ENCODE results near the gene EVX2. TPM values are rescaled to one million over a fixed set of nuclear protein-coding genes. Genes with fewer than 3 reads are reported as not detected.

Gene EVX2
- total and polyA plus RNA-seq, 2 of the 13 experiments (the other 11 are each of a cell fraction or from before 2014, with no cell fraction given): not detected

DNA sequence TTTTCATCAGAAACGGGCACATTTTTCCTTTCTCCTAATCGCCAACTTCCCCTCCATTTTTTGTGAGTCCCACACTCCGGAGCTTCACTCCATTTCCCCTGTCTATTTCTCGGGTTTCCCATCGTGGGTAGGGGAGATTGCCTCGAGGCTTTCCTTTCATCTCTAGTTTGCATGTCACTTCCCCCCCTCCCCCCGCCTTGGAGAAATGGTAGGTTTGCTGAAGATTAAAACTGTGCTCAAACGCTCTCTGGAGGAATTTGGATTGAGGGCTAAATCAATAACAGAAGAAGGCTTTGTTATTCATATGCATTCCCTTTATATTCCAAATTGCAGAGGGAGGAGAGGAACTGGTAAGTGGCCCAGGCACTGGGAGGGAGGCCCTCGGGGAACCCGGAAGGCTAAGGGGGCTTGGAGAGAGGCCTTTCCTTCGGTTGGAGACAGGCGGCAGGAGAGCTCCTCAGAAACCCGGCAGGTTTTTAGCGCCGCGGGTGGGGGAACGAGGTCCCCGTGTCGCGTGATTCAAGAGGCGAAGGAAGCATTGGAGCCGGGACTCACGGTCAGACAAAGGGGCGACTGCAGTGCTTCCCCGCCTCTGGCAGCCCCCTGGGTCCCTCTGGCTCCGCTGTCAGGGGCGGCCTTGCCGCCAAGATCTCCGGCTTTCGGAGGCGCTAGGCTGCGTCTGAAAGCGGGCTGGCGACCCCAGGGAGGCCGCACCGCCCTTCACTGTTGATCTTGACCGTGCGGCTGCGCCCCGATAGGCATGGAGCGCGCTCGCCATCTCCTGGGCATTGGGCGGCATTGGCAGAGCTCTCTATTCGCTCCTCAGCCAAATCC, 13.4 kb upstream of the EVX2 start (continued):
- no peak for TF ChIP-seq HNF4G (IDR thresholded peaks at IDR 0.05; ENCODE audit: borderline replicate concordance, low read depth, low read length)
- TF ChIP-seq HNF4G (CRISPR knock-in tag; IDR thresholded peaks at IDR 0.05; ENCODE audit: borderline replicate concordance, low read depth): no peak
- TF ChIP-seq ZNF431 (CRISPR knock-in tag; IDR thresholded peaks at IDR 0.05; ENCODE audit: borderline replicate concordance, low read depth): no peak
- TF ChIP-seq MED13 (CRISPR knock-in tag; IDR thresholded peaks at IDR 0.05): no peak
- peak; percentile 52 for TF ChIP-seq RBM39 (IDR thresholded peaks at IDR 0.05; ENCODE audit: low read depth, low read length, poor library complexity, severe bottlenecking)
- TF ChIP-seq ONECUT2 (CRISPR knock-in tag; IDR thresholded peaks at IDR 0.05): no peak
- TF ChIP-seq, protein P1, sequence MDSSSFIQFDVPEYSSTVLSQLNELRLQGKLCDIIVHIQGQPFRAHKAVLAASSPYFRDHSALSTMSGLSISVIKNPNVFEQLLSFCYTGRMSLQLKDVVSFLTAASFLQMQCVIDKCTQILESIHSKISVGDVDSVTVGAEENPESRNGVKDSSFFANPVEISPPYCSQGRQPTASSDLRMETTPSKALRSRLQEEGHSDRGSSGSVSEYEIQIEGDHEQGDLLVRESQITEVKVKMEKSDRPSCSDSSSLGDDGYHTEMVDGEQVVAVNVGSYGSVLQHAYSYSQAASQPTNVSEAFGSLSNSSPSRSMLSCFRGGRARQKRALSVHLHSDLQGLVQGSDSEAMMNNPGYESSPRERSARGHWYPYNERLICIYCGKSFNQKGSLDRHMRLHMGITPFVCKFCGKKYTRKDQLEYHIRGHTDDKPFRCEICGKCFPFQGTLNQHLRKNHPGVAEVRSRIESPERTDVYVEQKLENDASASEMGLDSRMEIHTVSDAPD (CRISPR knock-in tag; IDR thresholded peaks at IDR 0.05): no peak
- peak; percentile 26; the same call in 1 of the 2 replicates for TF ChIP-seq ZNF709 (CRISPR knock-in tag; IDR thresholded peaks at IDR 0.05)
- TF ChIP-seq, protein P2, sequence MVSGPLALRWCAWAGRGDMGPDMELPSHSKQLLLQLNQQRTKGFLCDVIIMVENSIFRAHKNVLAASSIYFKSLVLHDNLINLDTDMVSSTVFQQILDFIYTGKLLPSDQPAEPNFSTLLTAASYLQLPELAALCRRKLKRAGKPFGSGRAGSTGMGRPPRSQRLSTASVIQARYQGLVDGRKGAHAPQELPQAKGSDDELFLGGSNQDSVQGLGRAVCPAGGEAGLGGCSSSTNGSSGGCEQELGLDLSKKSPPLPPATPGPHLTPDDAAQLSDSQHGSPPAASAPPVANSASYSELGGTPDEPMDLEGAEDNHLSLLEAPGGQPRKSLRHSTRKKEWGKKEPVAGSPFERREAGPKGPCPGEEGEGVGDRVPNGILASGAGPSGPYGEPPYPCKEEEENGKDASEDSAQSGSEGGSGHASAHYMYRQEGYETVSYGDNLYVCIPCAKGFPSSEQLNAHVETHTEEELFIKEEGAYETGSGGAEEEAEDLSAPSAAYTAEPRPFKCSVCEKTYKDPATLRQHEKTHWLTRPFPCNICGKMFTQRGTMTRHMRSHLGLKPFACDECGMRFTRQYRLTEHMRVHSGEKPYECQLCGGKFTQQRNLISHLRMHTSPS (CRISPR knock-in tag; IDR thresholded peaks at IDR 0.05; ENCODE audit: low read depth): no peak
- no peak for TF ChIP-seq ZNF24 (IDR thresholded peaks at IDR 0.05)
- no peak for TF ChIP-seq GATAD2A (CRISPR knock-in tag; IDR thresholded peaks at IDR 0.05)
- TF ChIP-seq RAD51 (IDR thresholded peaks at IDR 0.05; ENCODE audit: borderline replicate concordance): no peak
- TF ChIP-seq HCFC1 (IDR thresholded peaks at IDR 0.05; ENCODE audit: low read depth, low read length): no peak
- no peak for TF ChIP-seq ZFP37 (CRISPR knock-in tag; IDR thresholded peaks at IDR 0.05; ENCODE audit: borderline replicate concordance)
- no peak for TF ChIP-seq ZNF616 (CRISPR knock-in tag; IDR thresholded peaks at IDR 0.05; ENCODE audit: low read depth)
- 0 out of 2 replicates have a peak, but pooled peaks have one; percentile 25 for TF ChIP-seq PPARG (CRISPR knock-in tag; conservative IDR thresholded peaks at IDR 0.05)
- TF ChIP-seq IRX3 (CRISPR knock-in tag; IDR thresholded peaks at IDR 0.05; ENCODE audit: borderline replicate concordance, low read depth): no peak
- TF ChIP-seq, protein P3, sequence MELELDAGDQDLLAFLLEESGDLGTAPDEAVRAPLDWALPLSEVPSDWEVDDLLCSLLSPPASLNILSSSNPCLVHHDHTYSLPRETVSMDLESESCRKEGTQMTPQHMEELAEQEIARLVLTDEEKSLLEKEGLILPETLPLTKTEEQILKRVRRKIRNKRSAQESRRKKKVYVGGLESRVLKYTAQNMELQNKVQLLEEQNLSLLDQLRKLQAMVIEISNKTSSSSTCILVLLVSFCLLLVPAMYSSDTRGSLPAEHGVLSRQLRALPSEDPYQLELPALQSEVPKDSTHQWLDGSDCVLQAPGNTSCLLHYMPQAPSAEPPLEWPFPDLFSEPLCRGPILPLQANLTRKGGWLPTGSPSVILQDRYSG (CRISPR knock-in tag; IDR thresholded peaks at IDR 0.05): no peak
- TF ChIP-seq, protein P4, sequence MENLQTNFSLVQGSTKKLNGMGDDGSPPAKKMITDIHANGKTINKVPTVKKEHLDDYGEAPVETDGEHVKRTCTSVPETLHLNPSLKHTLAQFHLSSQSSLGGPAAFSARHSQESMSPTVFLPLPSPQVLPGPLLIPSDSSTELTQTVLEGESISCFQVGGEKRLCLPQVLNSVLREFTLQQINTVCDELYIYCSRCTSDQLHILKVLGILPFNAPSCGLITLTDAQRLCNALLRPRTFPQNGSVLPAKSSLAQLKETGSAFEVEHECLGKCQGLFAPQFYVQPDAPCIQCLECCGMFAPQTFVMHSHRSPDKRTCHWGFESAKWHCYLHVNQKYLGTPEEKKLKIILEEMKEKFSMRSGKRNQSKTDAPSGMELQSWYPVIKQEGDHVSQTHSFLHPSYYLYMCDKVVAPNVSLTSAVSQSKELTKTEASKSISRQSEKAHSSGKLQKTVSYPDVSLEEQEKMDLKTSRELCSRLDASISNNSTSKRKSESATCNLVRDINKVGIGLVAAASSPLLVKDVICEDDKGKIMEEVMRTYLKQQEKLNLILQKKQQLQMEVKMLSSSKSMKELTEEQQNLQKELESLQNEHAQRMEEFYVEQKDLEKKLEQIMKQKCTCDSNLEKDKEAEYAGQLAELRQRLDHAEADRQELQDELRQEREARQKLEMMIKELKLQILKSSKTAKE (CRISPR knock-in tag; IDR thresholded peaks at IDR 0.05; ENCODE audit: borderline replicate concordance): no peak
- TF ChIP-seq, protein P5, sequence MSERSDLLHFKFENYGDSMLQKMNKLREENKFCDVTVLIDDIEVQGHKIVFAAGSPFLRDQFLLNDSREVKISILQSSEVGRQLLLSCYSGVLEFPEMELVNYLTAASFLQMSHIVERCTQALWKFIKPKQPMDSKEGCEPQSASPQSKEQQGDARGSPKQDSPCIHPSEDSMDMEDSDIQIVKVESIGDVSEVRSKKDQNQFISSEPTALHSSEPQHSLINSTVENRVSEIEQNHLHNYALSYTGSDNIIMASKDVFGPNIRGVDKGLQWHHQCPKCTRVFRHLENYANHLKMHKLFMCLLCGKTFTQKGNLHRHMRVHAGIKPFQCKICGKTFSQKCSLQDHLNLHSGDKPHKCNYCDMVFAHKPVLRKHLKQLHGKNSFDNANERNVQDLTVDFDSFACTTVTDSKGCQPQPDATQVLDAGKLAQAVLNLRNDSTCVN (CRISPR knock-in tag; IDR thresholded peaks at IDR 0.05; ENCODE audit: borderline replicate concordance): peak; percentile 54; the same call in 1 of the 2 replicates
- no peak for TF ChIP-seq ZNF557 (CRISPR knock-in tag; IDR thresholded peaks at IDR 0.05)
- TF ChIP-seq MBD4 (IDR thresholded peaks at IDR 0.05; ENCODE audit: borderline replicate concordance, low read length): no peak

Data from HepG2 (cell line).